Spleen (tissue), 7 donors: ENCODE results near the gene RTN4R.
"Not testable (repeated sequence)": the region's sequence is repeated elsewhere in the genome, so short reads cannot be mapped to it uniquely, and the experiment has no call there.

ENCODE experiments used
- POLR2A ChIP-seq, 3 donors: fragments of 450-650 bp; IDR thresholded peaks; one replicate each; pipeline ENCODE4 v1.5.1; 2017; ENCODE audit warnings: antibody characterized with exemption in 3 of 3, mild to moderate bottlenecking in 1 of 3
- POLR2AphosphoS5 ChIP-seq, 3 donors: sonication (generic); formaldehyde crosslinking; IDR thresholded peaks; one replicate each; pipeline ENCODE4 v1.5.1; 2017; ENCODE audit warnings: antibody characterized with exemption in 3 of 3
- TF ChIP-seq, protein P1 (sequence below), 11 experiments: fragments of 200-600 bp in 7 of 11; fragments of 450-650 bp in 4 of 11; sonication (generic) in 4 of 11; IDR thresholded peaks in 8 of 11; conservative IDR thresholded peaks in 3 of 11; 1 replicate in 7 of 11; 2 replicates in 4 of 11; pipeline versions ENCODE4 v1.4.0 to v1.8.0; 2016 to 2021; ENCODE audit warnings: antibody characterized with exemption in 11 of 11, inconsistent platforms in 4 of 11, mild to moderate bottlenecking in 1 of 11
- donor health status: DM: no; HTN: no; CAD: no; lungs with moderate emphysema.
- donor health status: DM: no; HTN: no; CAD: no.
- donor health status: DM: no; HTN: no; CAD: no.

DNA sequence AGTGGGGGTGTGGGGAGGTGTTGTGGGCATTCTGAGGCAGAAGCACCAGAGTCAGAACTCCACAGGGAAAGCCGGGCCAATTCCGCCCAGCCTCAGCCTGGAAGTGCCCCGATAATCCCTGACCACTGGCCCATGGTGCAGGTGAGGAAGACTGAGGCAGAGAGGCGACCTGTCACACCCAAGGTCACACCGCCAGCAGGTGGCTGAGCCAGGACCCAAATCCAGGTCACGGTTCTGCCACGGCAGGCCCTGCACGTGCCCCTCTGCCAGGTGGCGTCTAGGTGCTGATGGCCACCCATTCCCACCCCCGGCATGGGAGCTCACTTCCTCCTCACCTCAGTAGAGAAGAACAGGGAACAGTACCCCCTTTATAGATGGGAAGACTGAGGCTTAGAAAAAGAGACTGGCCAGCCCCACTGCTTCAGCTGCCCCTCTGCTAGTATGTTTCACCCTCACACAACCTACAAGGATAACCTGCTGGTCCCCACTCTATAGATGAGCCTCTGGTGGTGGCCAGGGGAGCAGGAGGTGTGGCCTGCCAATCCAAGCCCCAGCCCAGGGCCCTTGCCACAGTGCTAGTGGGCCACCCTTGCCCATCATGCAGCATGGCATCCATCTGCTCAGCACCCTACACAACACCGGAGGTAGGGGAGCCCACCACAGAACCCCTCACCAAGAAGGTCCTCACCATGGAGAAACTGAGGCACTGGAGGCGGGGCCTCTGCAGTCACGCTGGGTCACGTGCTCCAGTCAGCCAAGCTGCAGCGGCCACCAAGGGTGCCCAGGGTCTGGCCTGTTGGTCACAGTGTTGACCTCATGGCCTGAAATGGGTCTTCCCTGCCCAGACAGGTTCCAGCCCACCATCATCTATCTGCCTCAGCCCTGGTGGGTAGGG is 2.1 kb downstream of the RTN4R start:
- TF ChIP-seq POLR2A, POLR2AphosphoS5 (IDR thresholded peaks at IDR 0.05): not testable (repeated sequence)
- TF ChIP-seq, protein P1, sequence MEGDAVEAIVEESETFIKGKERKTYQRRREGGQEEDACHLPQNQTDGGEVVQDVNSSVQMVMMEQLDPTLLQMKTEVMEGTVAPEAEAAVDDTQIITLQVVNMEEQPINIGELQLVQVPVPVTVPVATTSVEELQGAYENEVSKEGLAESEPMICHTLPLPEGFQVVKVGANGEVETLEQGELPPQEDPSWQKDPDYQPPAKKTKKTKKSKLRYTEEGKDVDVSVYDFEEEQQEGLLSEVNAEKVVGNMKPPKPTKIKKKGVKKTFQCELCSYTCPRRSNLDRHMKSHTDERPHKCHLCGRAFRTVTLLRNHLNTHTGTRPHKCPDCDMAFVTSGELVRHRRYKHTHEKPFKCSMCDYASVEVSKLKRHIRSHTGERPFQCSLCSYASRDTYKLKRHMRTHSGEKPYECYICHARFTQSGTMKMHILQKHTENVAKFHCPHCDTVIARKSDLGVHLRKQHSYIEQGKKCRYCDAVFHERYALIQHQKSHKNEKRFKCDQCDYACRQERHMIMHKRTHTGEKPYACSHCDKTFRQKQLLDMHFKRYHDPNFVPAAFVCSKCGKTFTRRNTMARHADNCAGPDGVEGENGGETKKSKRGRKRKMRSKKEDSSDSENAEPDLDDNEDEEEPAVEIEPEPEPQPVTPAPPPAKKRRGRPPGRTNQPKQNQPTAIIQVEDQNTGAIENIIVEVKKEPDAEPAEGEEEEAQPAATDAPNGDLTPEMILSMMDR (IDR thresholded peaks at IDR 0.05 in 8 of 11, conservative IDR thresholded peaks at IDR 0.05 in 3 of 11): not testable (repeated sequence)
